DOHH2 (cell line): ENCODE results near the gene NUMB.

Experiments
- H3F3A ChIP-seq: fragments of 200-600 bp; sonication (generic), shearing (Covaris generic); 2 replicates; pipeline ENCODE4 v1.6.0; 2016; ENCODE audit warnings: antibody characterized with exemption, mild to moderate bottlenecking; ENCODE audit not compliant: control insufficient read depth, insufficient read depth
- H3K27ac ChIP-seq: fragments of 200-600 bp; sonication (generic); 2 replicates; pipeline ENCODE4 v1.5.1; 2014; ENCODE audit warnings: low read depth, mild to moderate bottlenecking, low read length, moderate library complexity
- H3K27me3 ChIP-seq: fragments of 200-600 bp; sonication (generic); 2 replicates; pipeline ENCODE4 v1.6.1; 2014; ENCODE audit warnings: mild to moderate bottlenecking, low read length, mixed read lengths; ENCODE audit not compliant: control insufficient read depth
- H3K36me3 ChIP-seq: fragments of 200-600 bp; sonication (generic); 2 replicates; pipeline ENCODE4 v1.6.1; 2014; ENCODE audit warnings: mild to moderate bottlenecking, low read length, moderate library complexity, mixed read lengths; ENCODE audit not compliant: control insufficient read depth
- H3K4me1 ChIP-seq: fragments of 200-600 bp; sonication (generic); 2 replicates; pipeline ENCODE4 v1.6.1; 2014; ENCODE audit warnings: mild to moderate bottlenecking, low read length, mixed read lengths; ENCODE audit not compliant: control insufficient read depth
- H3K4me2 ChIP-seq: fragments of 200-600 bp; sonication (generic); 2 replicates; pipeline ENCODE4 v1.6.0; 2014; ENCODE audit warnings: mild to moderate bottlenecking, low read length, moderate library complexity
- H3K4me3 ChIP-seq: fragments of 200-600 bp; sonication (generic); 2 replicates; pipeline ENCODE4 v1.5.1; 2014; ENCODE audit warnings: mild to moderate bottlenecking, low read length, mixed read lengths
- H3K79me2 ChIP-seq: fragments of 200-600 bp; sonication (generic); 2 replicates; pipeline ENCODE4 v1.6.1; 2014; ENCODE audit warnings: mild to moderate bottlenecking, low read length, mixed read lengths; ENCODE audit not compliant: control insufficient read depth
- H3K9me2 ChIP-seq: fragments of 200-600 bp; sonication (generic); replicated peaks from 2 replicates; pipeline ENCODE4 v1.6.1; 2014; ENCODE audit warnings: mild to moderate bottlenecking, low read length, mixed read lengths; ENCODE audit not compliant: control insufficient read depth
- H3K9me3 ChIP-seq: fragments of 200-600 bp; sonication (generic); 2 replicates; pipeline ENCODE4 v1.6.1; 2014; ENCODE audit warnings: antibody characterized with exemption, low read length, mixed read lengths; ENCODE audit not compliant: control insufficient read depth, insufficient read depth
- H4K20me1 ChIP-seq: fragments of 200-600 bp; sonication (generic); 2 replicates; pipeline ENCODE4 v1.6.0; 2014; ENCODE audit warnings: low read depth, mild to moderate bottlenecking, antibody characterized with exemption, low read length, moderate library complexity; ENCODE audit not compliant: control insufficient read depth, insufficient read depth
- EZH2phosphoT487 ChIP-seq: fragments of 200-600 bp; sonication (generic); IDR thresholded peaks from 2 replicates; pipeline ENCODE4 v1.6.1; 2017; ENCODE audit warnings: borderline replicate concordance, mild to moderate bottlenecking, antibody characterized with exemption, low read length, moderate library complexity, mixed read lengths
- TF ChIP-seq, protein P1 (sequence below): fragments of 200-600 bp; sonication (generic); IDR thresholded peaks from one replicate; pipeline ENCODE4 v1.5.1; 2014; ENCODE audit warnings: antibody characterized with exemption, mild to moderate bottlenecking, low read depth, low read length; ENCODE audit not compliant: poor library complexity, severe bottlenecking

The NUMB gene

GRCh38 chr14:73432124-73432523 is 26.2 kb downstream of the NUMB start:
- H3K4me2 ChIP-seq, result no peak overlapping the region
- no peak overlapping the region for H3K4me3 ChIP-seq
- peaks cover 95% of the 10 kb centered on the region for H3K79me2 ChIP-seq

DNA sequence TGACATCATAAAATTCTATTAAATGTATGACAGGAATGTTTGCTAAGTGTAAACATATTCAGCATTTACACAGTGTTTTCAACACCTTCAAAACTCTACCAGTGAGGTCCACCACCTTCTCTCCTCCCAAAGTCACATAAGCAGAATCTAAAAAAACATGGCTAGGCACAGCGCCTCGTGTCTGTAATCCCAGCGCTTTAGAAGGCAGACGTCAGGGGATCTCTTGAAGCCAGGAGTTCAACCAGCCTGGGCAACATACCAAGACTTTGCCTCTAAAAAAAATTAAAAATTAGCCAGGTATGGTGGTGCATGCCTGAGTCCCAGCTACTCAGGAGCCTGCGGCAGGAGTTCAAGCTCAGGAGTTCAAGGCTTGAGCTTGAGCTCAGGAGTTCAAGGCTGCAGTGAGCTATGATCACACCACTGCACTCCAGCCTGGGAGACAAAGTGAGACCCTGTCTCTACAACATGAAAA is 30.0 kb downstream of the NUMB start:
- peaks cover 60% of the 10 kb centered on the region for H3K4me1 ChIP-seq
- H4K20me1 ChIP-seq, result 0 out of 2 replicates have a peak, but pooled peaks cover 1% of the 10 kb centered on the region
- TF ChIP-seq EZH2phosphoT487, result no peak
- TF ChIP-seq, protein P1, sequence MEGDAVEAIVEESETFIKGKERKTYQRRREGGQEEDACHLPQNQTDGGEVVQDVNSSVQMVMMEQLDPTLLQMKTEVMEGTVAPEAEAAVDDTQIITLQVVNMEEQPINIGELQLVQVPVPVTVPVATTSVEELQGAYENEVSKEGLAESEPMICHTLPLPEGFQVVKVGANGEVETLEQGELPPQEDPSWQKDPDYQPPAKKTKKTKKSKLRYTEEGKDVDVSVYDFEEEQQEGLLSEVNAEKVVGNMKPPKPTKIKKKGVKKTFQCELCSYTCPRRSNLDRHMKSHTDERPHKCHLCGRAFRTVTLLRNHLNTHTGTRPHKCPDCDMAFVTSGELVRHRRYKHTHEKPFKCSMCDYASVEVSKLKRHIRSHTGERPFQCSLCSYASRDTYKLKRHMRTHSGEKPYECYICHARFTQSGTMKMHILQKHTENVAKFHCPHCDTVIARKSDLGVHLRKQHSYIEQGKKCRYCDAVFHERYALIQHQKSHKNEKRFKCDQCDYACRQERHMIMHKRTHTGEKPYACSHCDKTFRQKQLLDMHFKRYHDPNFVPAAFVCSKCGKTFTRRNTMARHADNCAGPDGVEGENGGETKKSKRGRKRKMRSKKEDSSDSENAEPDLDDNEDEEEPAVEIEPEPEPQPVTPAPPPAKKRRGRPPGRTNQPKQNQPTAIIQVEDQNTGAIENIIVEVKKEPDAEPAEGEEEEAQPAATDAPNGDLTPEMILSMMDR, result no peak
- H3K9me2 ChIP-seq, result no peaks in the 10 kb centered on the region
- H3K36me3 ChIP-seq, result peaks cover 3% of the 10 kb centered on the region; the same call in 1 of the 2 replicates
- peaks cover 98% of the 10 kb centered on the region for H3K79me2 ChIP-seq
- no peak overlapping the region; the same call in 1 of the 2 replicates for H3K4me3 ChIP-seq
- no peaks in the 10 kb centered on the region for H3K9me3 ChIP-seq
- H3K4me2 ChIP-seq, result peak overlapping the region; percentile 57
- H3K27me3 ChIP-seq, result no peaks in the 10 kb centered on the region
- H3F3A ChIP-seq, result peaks cover 13% of the 10 kb centered on the region
- H3K27ac ChIP-seq, result peak overlapping the region; percentile 71

More at GRCh38 chr14:73432124-73432523, 26.2 kb downstream of the NUMB start:
- H3K27ac ChIP-seq, result no peak overlapping the region
- H3K36me3 ChIP-seq, result no peaks in the 10 kb centered on the region; the same call in 1 of the 2 replicates
- peaks cover 40% of the 10 kb centered on the region for H3K4me1 ChIP-seq
- no peaks in the 10 kb centered on the region for H3K9me3 ChIP-seq
- H3K27me3 ChIP-seq, result no peaks in the 10 kb centered on the region
- H4K20me1 ChIP-seq, result 0 out of 2 replicates have a peak, but pooled peaks cover 10% of the 10 kb centered on the region
- TF ChIP-seq, protein P1, result no peak
- no peak for TF ChIP-seq EZH2phosphoT487
- H3F3A ChIP-seq, result peaks cover 15% of the 10 kb centered on the region
- no peaks in the 10 kb centered on the region for H3K9me2 ChIP-seq

DNA sequence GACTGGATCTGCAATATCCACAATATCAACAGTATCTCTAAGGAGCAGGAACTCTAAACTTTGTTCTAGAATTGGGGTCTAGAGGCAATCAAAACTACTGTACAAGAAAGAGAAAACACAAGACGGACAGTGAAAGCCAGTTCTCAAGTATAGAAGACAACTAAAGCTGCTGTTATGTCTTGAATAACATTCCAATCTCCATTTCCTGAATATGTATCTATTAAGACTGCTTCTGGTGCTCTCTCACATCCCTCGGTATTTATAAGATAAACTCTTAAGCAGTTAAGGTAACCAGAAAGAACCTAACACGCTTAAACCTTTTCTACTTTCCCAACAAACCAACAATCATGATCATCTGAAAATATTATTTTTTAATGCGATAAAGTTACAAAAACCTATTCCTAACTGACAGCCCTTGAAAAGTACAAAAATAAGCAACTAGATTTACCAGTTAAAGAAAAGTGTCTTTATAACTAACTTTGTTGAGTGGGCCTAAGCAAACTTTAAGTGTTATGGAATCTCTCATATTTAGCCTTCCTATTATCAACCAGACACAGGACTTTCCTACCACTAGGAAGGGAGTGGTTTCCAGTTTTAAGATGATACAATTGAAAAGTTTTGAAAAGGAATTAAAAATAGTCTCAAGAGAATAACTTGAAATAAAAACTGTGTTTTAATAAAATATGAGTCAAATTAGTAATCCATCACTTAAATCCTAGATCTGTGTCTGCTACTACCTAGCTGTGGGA is 30.7 kb downstream of the NUMB start:
- Histone ChIP-seq H3K27me3 (no peaks in the 10 kb centered on the region), H3F3A (peaks cover 13% of the 10 kb centered on the region), H3K9me3 (no peaks in the 10 kb centered on the region), H3K27ac (peak overlapping the region; percentile 71), H3K79me2 (peaks cover 98% of the 10 kb centered on the region), H4K20me1 (no peaks in the 10 kb centered on the region), H3K36me3 (peaks cover 8% of the 10 kb centered on the region), H3K9me2 (no peaks in the 10 kb centered on the region), H3K4me1 (peaks cover 67% of the 10 kb centered on the region), H3K4me2 (peak overlapping the region; percentile 57), H3K4me3 (peak overlapping the region; percentile 34)
- TF ChIP-seq EZH2phosphoT487, result no peak

DNA sequence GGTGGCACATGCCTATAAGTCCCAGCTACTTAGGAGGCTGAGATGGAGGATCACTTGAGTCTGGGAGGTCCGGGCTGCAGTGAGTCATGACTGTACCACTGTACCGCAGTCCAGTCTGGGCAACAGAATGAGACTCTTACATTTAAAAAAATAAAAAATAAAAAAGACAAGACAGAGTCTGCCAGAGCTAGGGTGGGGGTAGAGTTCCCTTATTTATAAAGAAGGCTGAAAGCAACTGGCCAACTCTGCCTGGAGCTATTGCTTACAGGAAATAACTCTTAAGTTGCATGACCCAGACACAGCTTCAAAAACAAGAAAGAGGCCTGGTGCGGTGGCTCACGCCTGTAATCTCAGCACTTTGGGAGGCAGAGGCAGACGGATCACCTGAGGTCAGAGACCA is 31.5 kb downstream of the NUMB start:
- Histone ChIP-seq H3K4me3 (peak overlapping the region; percentile 34), H3K27ac (peak overlapping the region; percentile 71), H3K9me2 (no peaks in the 10 kb centered on the region), H3K27me3 (no peaks in the 10 kb centered on the region), H3K79me2 (peaks cover 98% of the 10 kb centered on the region), H3K9me3 (no peaks in the 10 kb centered on the region), H3K4me2 (peak overlapping the region; percentile 57), H4K20me1 (no peaks in the 10 kb centered on the region), H3K36me3 (peaks cover 12% of the 10 kb centered on the region), H3F3A (peaks cover 13% of the 10 kb centered on the region), H3K4me1 (peaks cover 75% of the 10 kb centered on the region)
- TF ChIP-seq EZH2phosphoT487, result no peak
- TF ChIP-seq, protein P1, result no peak
